A549 treated with CORT108297 at 1 μM for 4 hours (cell line): ENCODE measurements around the gene CMTR2. TPM values are rescaled to one million over a fixed set of nuclear protein-coding genes. Genes with fewer than 3 reads are reported as not detected.

Source experiments
- total RNA-seq: library from RNA; stranded (reverse); fragments of 200-300 nt; extraction: Qiagen RNA extraction; gene quantifications from 5 replicates; pipeline ENCODE4 v1.2.3, GENCODE V29; 2022

Gene CMTR2, protein sequence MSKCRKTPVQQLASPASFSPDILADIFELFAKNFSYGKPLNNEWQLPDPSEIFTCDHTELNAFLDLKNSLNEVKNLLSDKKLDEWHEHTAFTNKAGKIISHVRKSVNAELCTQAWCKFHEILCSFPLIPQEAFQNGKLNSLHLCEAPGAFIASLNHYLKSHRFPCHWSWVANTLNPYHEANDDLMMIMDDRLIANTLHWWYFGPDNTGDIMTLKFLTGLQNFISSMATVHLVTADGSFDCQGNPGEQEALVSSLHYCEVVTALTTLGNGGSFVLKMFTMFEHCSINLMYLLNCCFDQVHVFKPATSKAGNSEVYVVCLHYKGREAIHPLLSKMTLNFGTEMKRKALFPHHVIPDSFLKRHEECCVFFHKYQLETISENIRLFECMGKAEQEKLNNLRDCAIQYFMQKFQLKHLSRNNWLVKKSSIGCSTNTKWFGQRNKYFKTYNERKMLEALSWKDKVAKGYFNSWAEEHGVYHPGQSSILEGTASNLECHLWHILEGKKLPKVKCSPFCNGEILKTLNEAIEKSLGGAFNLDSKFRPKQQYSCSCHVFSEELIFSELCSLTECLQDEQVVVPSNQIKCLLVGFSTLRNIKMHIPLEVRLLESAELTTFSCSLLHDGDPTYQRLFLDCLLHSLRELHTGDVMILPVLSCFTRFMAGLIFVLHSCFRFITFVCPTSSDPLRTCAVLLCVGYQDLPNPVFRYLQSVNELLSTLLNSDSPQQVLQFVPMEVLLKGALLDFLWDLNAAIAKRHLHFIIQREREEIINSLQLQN
- total RNA-seq = 12.3 to 14.3 TPM (median 13.5 TPM) in 5 replicates

GRCh38 chr16:71288890-71289731 lies at the start of gene CMTR2:
Gene CMTR2, minus strand, starts transcription at chr16:71289402. Its CDS starts 3,482 bp downstream, at chr16:71285920.

Other genes with a start within 250 kb of the CMTR2 start
- 0.18 to 0.47 TPM (median 0.37 TPM) in 5 replicates for gene HYDIN, start 58.7 kb downstream of the CMTR2 start, total RNA-seq
- gene CALB2, start 69.3 kb upstream of the CMTR2 start, total RNA-seq = 5.0 to 7.7 TPM (median 5.9 TPM) in 5 replicates
- not detected in 5 replicates for gene TLE7, start 152.7 kb upstream of the CMTR2 start, total RNA-seq
- 5.2 to 7.6 TPM (median 5.8 TPM) in 5 replicates for gene ZNF23, start 172.8 kb upstream of the CMTR2 start, total RNA-seq
- gene ZNF19, start 199.9 kb upstream of the CMTR2 start, total RNA-seq = 1.6 to 2.6 TPM (median 1.7 TPM) in 5 replicates
- gene CHST4, start 237.0 kb upstream of the CMTR2 start, total RNA-seq = 0.05 to 0.13 TPM (median 0.08 TPM) in 4 of 5 replicates, not detected in the other